Amniotic epithelial cell (primary cell): ENCODE results near the gene AGPS.

Experiments
- DNase-seq: peaks from one replicate; pipeline ENCODE4 v3.0.0-alpha.2; 2010; ENCODE audit warnings: low read depth

AGPS gene

GRCh38 chr2:177592945-177593344 is 200.4 kb downstream of the AGPS start:
- DNase-seq, result no peak

DNA sequence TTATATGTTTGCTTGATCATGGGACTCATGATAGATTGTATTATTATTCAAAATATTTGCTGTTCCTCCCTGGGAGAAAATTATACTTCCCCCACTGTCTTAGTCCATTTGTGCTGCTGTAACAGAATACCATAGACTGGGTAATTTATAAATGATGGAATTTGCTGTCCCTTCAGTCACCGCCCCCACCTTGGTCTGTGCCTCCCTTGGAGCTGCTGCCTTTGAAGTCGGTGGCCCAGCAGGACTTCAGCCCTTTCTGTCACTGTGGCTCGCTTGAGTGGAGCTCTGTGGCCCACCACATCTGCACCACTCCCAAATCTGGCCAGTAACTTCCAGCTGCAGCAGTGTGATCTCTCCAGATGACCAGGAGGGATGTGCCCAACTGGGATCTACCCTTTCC is 200.8 kb downstream of the AGPS start:
- DNase-seq, result no peak
